GM12878 (cell line): ENCODE data around the gene MTAP. TPM values are rescaled to one million over a fixed set of nuclear protein-coding genes. Genes with fewer than 3 reads are reported as not detected.

Source experiments
- ATAC-seq: fragments of 200-7000 bp; cut with Tn5 transposase; 3 replicates; pipeline ENCODE4 v1.9.1; 2020; ENCODE audit warnings: mild to moderate bottlenecking, moderate library complexity
- BruUV-seq: library from RNA; stranded (reverse); fragments of 400-500 nt; replicated peaks from 2 replicates; lab custom pipeline; 2021; lab: Mats Ljungman, UMichigan
- CTCF ChIA-PET: fragments of 300-600 bp; sonication (Branson Sonifier 250); formaldehyde crosslinking; extraction: SDS; loops from one replicate; lab custom pipeline; 2021; ENCODE audit warnings: inconsistent platforms; lab: Yijun Ruan, JAX
- POLR2A ChIA-PET: fragments of 350-600 bp; formaldehyde crosslinking; extraction: SDS; loops from one replicate; lab custom pipeline; 2021; ENCODE audit warnings: inconsistent platforms; lab: Charles Lee
- RAD21 ChIA-PET: fragments of 300-600 bp; sonication (Branson Sonifier 250); formaldehyde crosslinking; loops from one replicate; lab custom pipeline; 2023; ENCODE audit warnings: antibody characterized with exemption; ENCODE audit not compliant: unreplicated experiment; lab: Charles Lee
- SMC1A ChIA-PET: fragments of 300-600 bp; sonication (Branson Sonifier 250); formaldehyde crosslinking; loops from one replicate; lab custom pipeline; 2023; ENCODE audit not compliant: unreplicated experiment, uncharacterized antibody; lab: Charles Lee
- DNase-seq: peaks from one replicate; pipeline ENCODE4 v3.0.0-alpha.2; 2011; ENCODE audit warnings: low read depth, low spot score
- FAIRE-seq: peaks from 3 replicates; lab custom pipeline; 2011; peaks lifted over from hg19 to GRCh38; lab: Jason Lieb, UNC
- H2AFZ ChIP-seq: 2 replicates; pipeline ENCODE4 v1.6.0; 2011; ENCODE audit warnings: low read depth, low read length, control low read depth; ENCODE audit not compliant: control insufficient read depth
- H3K27ac ChIP-seq: 2 replicates; pipeline ENCODE4 v1.5.1; 2011; ENCODE audit warnings: control low read depth; ENCODE audit not compliant: control insufficient read depth, insufficient read depth
- H3K27me3 ChIP-seq, 2 experiments: replicated peaks in 1 of 2; 2 replicates each; pipeline versions ENCODE4 v1.6.0 to v1.6.1; 2011; ENCODE audit warnings: low read length in 1 of 2; ENCODE audit not compliant: control insufficient read depth in 2 of 2, insufficient read depth in 2 of 2
- H3K36me3 ChIP-seq, 2 experiments: 2 replicates each; pipeline ENCODE4 v1.5.1; 2011; ENCODE audit warnings: low read length in 1 of 2; ENCODE audit not compliant: control insufficient read depth in 2 of 2, insufficient read depth in 2 of 2
- H3K4me1 ChIP-seq: 2 replicates; pipeline ENCODE4 v1.6.1; 2011; ENCODE audit warnings: mild to moderate bottlenecking, low read length, moderate library complexity, mixed read lengths; ENCODE audit not compliant: control insufficient read depth, insufficient read depth
- H3K4me2 ChIP-seq: 2 replicates; pipeline ENCODE4 v1.6.0; 2011; ENCODE audit warnings: control low read depth; ENCODE audit not compliant: control insufficient read depth, insufficient read depth
- H3K4me3 ChIP-seq: fragments of 200-600 bp; sonication (generic); 2 replicates; pipeline ENCODE4 v1.5.1; 2016
- H3K79me2 ChIP-seq: 2 replicates; pipeline ENCODE4 v1.6.0; 2011; ENCODE audit warnings: low read length; ENCODE audit not compliant: control insufficient read depth, insufficient read depth
- H3K9ac ChIP-seq: 2 replicates; pipeline ENCODE4 v1.8.0; 2011; ENCODE audit warnings: low read length, control low read depth, mixed read lengths; ENCODE audit not compliant: control insufficient read depth, insufficient read depth
- H3K9me3 ChIP-seq: replicated peaks from 3 replicates; pipeline ENCODE4 v1.5.1; 2011; ENCODE audit warnings: mild to moderate bottlenecking, low read length; ENCODE audit not compliant: control insufficient read depth, insufficient read depth
- H4K20me1 ChIP-seq: 2 replicates; pipeline ENCODE4 v1.6.0; 2011; ENCODE audit not compliant: control insufficient read depth, insufficient read depth
- BHLHE40 ChIP-seq, 2 experiments: fragments of 450-650 bp in 1 of 2; IDR thresholded peaks; 2 replicates each; pipeline ENCODE4 v1.6.1; 2011 to 2017; ENCODE audit warnings: low read depth in 2 of 2, borderline replicate concordance in 1 of 2, improper control_type of control experiment in 1 of 2, low read length in 1 of 2, mild to moderate bottlenecking in 1 of 2
- CHD2 ChIP-seq: IDR thresholded peaks from 2 replicates; pipeline ENCODE4 v1.6.1; 2011; ENCODE audit warnings: low read depth, low read length, improper control_type of control experiment, borderline replicate concordance
- IRF5 ChIP-seq: fragments of 450-650 bp; IDR thresholded peaks from 2 replicates; pipeline ENCODE4 v1.6.1; 2017; ENCODE audit warnings: borderline replicate concordance
- LARP7 ChIP-seq: fragments of 450-650 bp; IDR thresholded peaks from 2 replicates; pipeline ENCODE4 v1.6.1; 2017; ENCODE audit warnings: mild to moderate bottlenecking
- NBN ChIP-seq: fragments of 450-650 bp; IDR thresholded peaks from 2 replicates; pipeline ENCODE4 v1.6.1; 2016
- NFIC ChIP-seq: IDR thresholded peaks from 2 replicates; pipeline ENCODE4 v1.6.1; 2012; ENCODE audit warnings: low read depth, mild to moderate bottlenecking, inconsistent platforms, low read length, moderate library complexity
- NFYB ChIP-seq: IDR thresholded peaks from 2 replicates; pipeline ENCODE4 v1.6.1; 2011; ENCODE audit warnings: low read depth, mild to moderate bottlenecking, low read length, improper control_type of control experiment, moderate library complexity; ENCODE audit not compliant: insufficient read depth
- NRF1 ChIP-seq: conservative IDR thresholded peaks from 2 replicates; pipeline ENCODE4 v1.6.1; 2011; ENCODE audit warnings: mild to moderate bottlenecking, low read depth, low read length, improper control_type of control experiment
- RAD51 ChIP-seq: fragments of 450-650 bp; IDR thresholded peaks from 2 replicates; pipeline ENCODE4 v1.6.1; 2016; ENCODE audit warnings: moderate library complexity, mild to moderate bottlenecking, inconsistent platforms
- SMAD1 ChIP-seq: fragments of 450-650 bp; IDR thresholded peaks from 2 replicates; pipeline ENCODE4 v1.6.1; 2018; ENCODE audit warnings: mild to moderate bottlenecking, low read depth; ENCODE audit not compliant: partially characterized antibody
- SREBF2 ChIP-seq: IDR thresholded peaks from 2 replicates; pipeline ENCODE4 v1.6.1; 2012; ENCODE audit warnings: mild to moderate bottlenecking, low read length
- TAF1 ChIP-seq: IDR thresholded peaks from 2 replicates; pipeline ENCODE4 v1.6.1; 2011; ENCODE audit warnings: mild to moderate bottlenecking, low read depth, low read length, borderline replicate concordance
- YBX1 ChIP-seq: fragments of 450-650 bp; IDR thresholded peaks from 2 replicates; pipeline ENCODE4 v1.6.1; 2016; ENCODE audit warnings: antibody characterized with exemption
- ZNF592 ChIP-seq: fragments of 450-650 bp; IDR thresholded peaks from 2 replicates; pipeline ENCODE4 v1.6.1; 2017; ENCODE audit warnings: mild to moderate bottlenecking, moderate library complexity
- WGBS: methylation state at CpG from one replicate; pipeline ENCODE4 v1.1.6; 2016; ENCODE audit warnings: low lambda C conversion rate; ENCODE audit not compliant: insufficient replicate concordance, insufficient coverage; ENCODE audit errors: missing lambda C conversion rate; 5-methylcytosine and 5-hydroxymethylcytosine counted together
- in situ Hi-C: fragments of 300-500 bp; cut with MboI; formaldehyde crosslinking; loops from 9 replicates; pipeline ENCODE4 v1.14.3; 2018; ENCODE audit warnings: mixed read lengths
- intact Hi-C: fragments of 100-400 bp; cut with micrococcal nuclease; formaldehyde crosslinking; loops from one replicate; pipeline ENCODE4 v1.14.2; 2022; ENCODE audit not compliant: unreplicated experiment
- polyA plus RNA-seq, 11 experiments: library from polyadenylated mRNA; depleted of rRNA in 4 of 11; unstranded in 6 of 11; stranded (reverse) in 5 of 11; fragments of >200 nt; fragmentation: Nextera tagmentation in 4 of 11; fragmentation: Illumina TruSeq in 1 of 11; extraction: Ambion mirVana in 4 of 11; extraction: Trizol in 1 of 11; gene quantifications; 1 replicate in 1 of 11; 2 replicates in 10 of 11; pipeline versions ENCODE4 v1.2.1 to v1.2.3, GENCODE V29; 2011 to 2016; ENCODE audit warnings: inconsistent platforms in 2 of 11, missing spikeins in 2 of 11, low read depth in 1 of 11
- total RNA-seq, 4 experiments: library from RNA; depleted of rRNA in 3 of 4; stranded (reverse); fragments of >200 nt in 3 of 4; fragmentation: Illumina TruSeq in 1 of 4; extraction: Trizol in 1 of 4; gene quantifications; 2 replicates each; pipeline versions ENCODE4 v1.2.1 to v1.2.3, GENCODE V29; 2013 to 2021
- TF ChIP-seq, protein P1 (sequence below): fragments of 150-350 bp; IDR thresholded peaks from 2 replicates; pipeline ENCODE4 v1.6.1; 2014; ENCODE audit warnings: mild to moderate bottlenecking, low read depth, low read length
- TF ChIP-seq, protein P2 (sequence below): IDR thresholded peaks from 2 replicates; pipeline ENCODE4 v1.6.1; 2012; ENCODE audit warnings: low read depth, low read length, improper control_type of control experiment

Gene MTAP
- total and polyA plus RNA-seq, 10 of the 15 experiments (the other 5 are each of a cell fraction or from before 2014, with no cell fraction given), result 16.4 to 29.9 (median 22.6) TPM

DNA sequence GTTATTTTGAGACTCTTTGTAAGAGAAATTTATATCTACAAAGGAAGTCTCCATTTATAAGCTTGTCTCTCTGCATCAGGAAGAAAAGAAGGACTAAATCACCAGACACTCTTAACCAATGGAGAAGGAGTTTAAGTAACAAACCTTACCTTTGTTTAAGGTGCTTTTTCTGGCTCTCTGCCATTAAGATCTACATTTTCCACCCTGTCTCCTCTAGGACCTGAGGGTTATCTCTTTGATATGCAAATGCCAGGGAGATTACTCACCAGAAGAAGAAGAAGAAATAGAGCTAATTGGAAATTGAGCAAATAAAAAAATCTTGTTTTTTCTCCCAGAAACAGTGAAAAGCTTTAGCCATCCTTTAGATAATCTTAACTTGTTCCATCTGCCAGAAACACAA, 130.8 kb downstream of the MTAP start (continued):
- TF ChIP-seq, protein P1, sequence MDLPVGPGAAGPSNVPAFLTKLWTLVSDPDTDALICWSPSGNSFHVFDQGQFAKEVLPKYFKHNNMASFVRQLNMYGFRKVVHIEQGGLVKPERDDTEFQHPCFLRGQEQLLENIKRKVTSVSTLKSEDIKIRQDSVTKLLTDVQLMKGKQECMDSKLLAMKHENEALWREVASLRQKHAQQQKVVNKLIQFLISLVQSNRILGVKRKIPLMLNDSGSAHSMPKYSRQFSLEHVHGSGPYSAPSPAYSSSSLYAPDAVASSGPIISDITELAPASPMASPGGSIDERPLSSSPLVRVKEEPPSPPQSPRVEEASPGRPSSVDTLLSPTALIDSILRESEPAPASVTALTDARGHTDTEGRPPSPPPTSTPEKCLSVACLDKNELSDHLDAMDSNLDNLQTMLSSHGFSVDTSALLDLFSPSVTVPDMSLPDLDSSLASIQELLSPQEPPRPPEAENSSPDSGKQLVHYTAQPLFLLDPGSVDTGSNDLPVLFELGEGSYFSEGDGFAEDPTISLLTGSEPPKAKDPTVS, result no peak
- no peak for TF ChIP-seq SREBF2

- Histone ChIP-seq H3K9me3 (no peaks in the 10 kb centered on the region), H3K9ac (no peak overlapping the region), H2AFZ (no peak overlapping the region), H3K36me3 (no peaks in the 10 kb centered on the region), H3K79me2 (no peaks in the 10 kb centered on the region), H3K27me3 (no peaks in the 10 kb centered on the region), H4K20me1 (no peaks in the 10 kb centered on the region), H3K4me2 (no peak overlapping the region), H3K4me1 (no peaks in the 10 kb centered on the region), H3K27ac (no peak overlapping the region), H3K4me3 (no peak overlapping the region)
- POLR2A ChIA-PET, result no interaction called here
- WGBS, result 98% methylated on average over 2 of the region's 2 CpGs
- SMC1A ChIA-PET, result interaction anchor here (1.1 to 1.3 kb wide), 3 partner anchors 12 to 120 kb away, joined by 3 to 4 read pairs (median 3); no protein-coding TSS in a partner anchor
- intact Hi-C loops, result no loop called here
- DNase-seq (no peak), FAIRE-seq (no peak), ATAC-seq (no peak)
- BruUV-seq, result no TSS peak
- CTCF ChIA-PET, result interaction anchor here (0.9 kb wide), 1 partner anchor 120 kb away, joined by 3 read pairs; no protein-coding TSS in a partner anchor
- in situ Hi-C loops, result no loop called here
- RAD21 ChIA-PET, result interaction anchor here (1.1 kb wide), 1 partner anchor 74 kb away, joined by 3 read pairs; no protein-coding TSS in a partner anchor
- TF ChIP-seq, protein P2, sequence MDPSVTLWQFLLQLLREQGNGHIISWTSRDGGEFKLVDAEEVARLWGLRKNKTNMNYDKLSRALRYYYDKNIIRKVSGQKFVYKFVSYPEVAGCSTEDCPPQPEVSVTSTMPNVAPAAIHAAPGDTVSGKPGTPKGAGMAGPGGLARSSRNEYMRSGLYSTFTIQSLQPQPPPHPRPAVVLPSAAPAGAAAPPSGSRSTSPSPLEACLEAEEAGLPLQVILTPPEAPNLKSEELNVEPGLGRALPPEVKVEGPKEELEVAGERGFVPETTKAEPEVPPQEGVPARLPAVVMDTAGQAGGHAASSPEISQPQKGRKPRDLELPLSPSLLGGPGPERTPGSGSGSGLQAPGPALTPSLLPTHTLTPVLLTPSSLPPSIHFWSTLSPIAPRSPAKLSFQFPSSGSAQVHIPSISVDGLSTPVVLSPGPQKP, result no peak
- TF ChIP-seq RAD51 (no peak), NFIC (no peak), CHD2 (no peak), NBN (no peak), SMAD1 (no peak), IRF5 (no peak), NRF1 (no peak), YBX1 (no peak), BHLHE40 (IDR thresholded peaks at IDR 0.05; ENCODE audit: borderline replicate concordance in 1 of 2, low read depth in 2 of 2, low read length in 1 of 2) (no peak), NFYB (no peak), ZNF592 (no peak), LARP7 (no peak), TAF1 (no peak)
These were observed 131.4 kb downstream of the MTAP start for GRCh38 chr9:21933865-21934264.
